IMR-90 (cell line): ENCODE measurements around the gene RPS8.

Source experiments
- CEBPB ChIP-seq: IDR thresholded peaks from 2 replicates; pipeline ENCODE4 v1.6.1; 2012; ENCODE audit warnings: low read depth, low read length, improper control_type of control experiment
- TF ChIP-seq, protein P1 (sequence below): conservative IDR thresholded peaks from 2 replicates; pipeline ENCODE4 v1.5.1; 2012; ENCODE audit warnings: mild to moderate bottlenecking, low read depth, low read length, improper control_type of control experiment

DNA sequence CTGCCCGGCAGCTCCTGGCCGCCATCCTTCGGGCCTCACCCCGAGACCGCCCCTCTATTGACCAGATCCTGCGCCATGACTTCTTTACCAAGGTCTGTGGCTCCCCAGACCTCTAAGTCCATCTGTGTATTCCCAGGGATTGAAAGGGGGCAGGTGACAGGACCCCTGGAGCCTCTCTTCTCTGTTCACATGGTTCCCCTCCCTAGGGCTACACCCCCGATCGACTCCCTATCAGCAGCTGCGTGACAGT is 27.6 kb downstream of the RPS8 start:
- TF ChIP-seq, protein P1, sequence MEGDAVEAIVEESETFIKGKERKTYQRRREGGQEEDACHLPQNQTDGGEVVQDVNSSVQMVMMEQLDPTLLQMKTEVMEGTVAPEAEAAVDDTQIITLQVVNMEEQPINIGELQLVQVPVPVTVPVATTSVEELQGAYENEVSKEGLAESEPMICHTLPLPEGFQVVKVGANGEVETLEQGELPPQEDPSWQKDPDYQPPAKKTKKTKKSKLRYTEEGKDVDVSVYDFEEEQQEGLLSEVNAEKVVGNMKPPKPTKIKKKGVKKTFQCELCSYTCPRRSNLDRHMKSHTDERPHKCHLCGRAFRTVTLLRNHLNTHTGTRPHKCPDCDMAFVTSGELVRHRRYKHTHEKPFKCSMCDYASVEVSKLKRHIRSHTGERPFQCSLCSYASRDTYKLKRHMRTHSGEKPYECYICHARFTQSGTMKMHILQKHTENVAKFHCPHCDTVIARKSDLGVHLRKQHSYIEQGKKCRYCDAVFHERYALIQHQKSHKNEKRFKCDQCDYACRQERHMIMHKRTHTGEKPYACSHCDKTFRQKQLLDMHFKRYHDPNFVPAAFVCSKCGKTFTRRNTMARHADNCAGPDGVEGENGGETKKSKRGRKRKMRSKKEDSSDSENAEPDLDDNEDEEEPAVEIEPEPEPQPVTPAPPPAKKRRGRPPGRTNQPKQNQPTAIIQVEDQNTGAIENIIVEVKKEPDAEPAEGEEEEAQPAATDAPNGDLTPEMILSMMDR: no peak
- TF ChIP-seq CEBPB: no peak
